ENCODE measurements around the gene TMEM61. TPM values are rescaled to one million over a fixed set of nuclear protein-coding genes. Genes with fewer than 3 reads are reported as not detected.
"Not testable (repeated sequence)": the region's sequence is repeated elsewhere in the genome, so short reads cannot be mapped to it uniquely, and the experiment has no call there.

The TMEM61 gene
- total RNA-seq, 1 experiment from 2014 or later = 1.0 TPM

DNA sequence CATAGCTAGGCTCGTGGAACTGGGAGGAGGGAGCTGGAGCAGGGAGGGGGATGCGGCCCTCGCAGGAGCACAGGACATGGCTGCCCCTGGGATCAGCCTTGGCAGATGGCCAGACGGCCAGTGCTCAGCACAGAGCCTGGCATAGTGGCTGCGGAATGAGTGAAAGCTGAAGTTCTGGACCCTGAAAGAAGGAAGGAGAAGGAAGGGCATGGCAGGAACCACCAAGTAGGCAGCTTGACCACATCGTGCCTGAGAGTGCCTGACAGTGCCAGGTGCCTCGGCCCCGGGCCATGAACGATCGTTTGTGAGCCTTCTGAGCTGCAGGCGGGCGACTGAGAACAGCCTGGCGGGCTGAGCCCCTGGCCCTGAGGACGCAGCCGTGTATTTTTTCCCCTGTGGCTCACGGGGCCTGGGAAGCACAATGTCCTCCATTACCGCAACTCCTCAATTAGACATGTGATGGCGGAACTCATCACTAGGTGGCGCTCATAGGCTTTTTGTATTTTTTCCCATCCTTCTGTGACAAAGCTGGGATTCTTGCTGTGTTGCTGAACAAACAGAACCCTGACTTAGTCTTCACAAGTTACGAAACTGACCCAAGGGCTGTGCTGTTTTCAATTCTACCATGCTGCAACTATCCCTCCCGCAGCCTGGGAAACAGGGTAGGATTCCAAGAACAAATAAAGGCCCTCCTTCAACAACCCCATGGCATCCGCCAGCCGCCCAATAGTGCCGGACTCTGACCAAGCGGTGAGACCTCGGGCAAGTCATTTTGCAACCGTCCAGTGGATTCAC, 29.9 kb upstream of the TMEM61 start:
- H3K4me3 ChIP-seq (ENCODE audit: insufficient read depth, low read depth, low read length) = no peak overlapping the region
- H3K27me3 ChIP-seq (ENCODE audit: control insufficient read depth, insufficient read depth, low read length) = no peaks in the 10 kb centered on the region; the same call in 1 of the 2 replicates
- peak; percentile 81 for DNase-seq
- no peaks in the 10 kb centered on the region for H3K36me3 ChIP-seq (replicated peaks; ENCODE audit: control insufficient read depth, insufficient read depth, low read length)

GRCh38 chr1:54951810-54952226, 28.6 kb upstream of the TMEM61 start:
- Histone ChIP-seq H3K36me3 (replicated peaks; ENCODE audit: control insufficient read depth, insufficient read depth, low read length) (no peaks in the 10 kb centered on the region), H3K4me3 (ENCODE audit: insufficient read depth, low read depth, low read length) (no peak overlapping the region), H3K27me3 (ENCODE audit: control insufficient read depth, insufficient read depth, low read length) (no peaks in the 10 kb centered on the region)
- no peak for DNase-seq

DNA sequence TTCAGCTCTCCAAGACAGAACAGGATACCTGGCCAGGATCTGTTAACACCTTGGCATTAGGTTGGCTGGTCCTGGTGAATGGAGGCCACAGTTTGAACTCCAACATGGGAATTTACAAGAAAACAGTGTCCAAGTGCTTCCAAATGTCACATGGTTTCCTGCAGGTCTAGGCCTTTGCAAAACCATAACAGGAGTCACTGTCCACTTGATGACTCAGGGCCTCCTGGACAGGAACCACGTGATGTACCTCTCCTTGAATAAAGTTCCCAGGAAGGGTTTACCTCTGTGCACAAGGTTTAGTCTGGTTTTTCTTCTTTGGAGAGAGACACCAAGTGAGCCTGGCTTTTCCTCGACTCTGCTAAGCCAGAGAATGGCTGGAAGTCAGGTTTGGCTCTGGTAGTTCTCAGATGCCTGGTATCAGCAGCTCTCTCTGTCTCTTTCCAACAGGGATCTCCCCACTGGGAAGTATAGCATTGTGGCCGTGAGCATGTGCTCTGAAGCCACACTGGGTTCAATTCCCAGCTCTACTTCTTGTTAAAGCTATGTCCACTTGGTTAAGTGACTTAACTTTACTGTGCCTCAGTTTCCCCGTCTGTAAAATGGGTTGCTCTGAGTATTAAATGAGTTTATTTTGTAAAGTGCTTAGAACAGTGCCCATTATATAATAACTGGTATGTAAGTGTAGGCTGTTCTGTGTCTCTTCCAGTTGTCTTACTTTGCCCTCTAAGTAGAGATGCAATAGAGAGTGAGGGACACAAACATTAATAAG, 27.3 kb upstream of the TMEM61 start:
- no peak for DNase-seq
- no peaks in the 10 kb centered on the region for H3K36me3 ChIP-seq (replicated peaks; ENCODE audit: control insufficient read depth, insufficient read depth, low read length)
- H3K27me3 ChIP-seq (ENCODE audit: control insufficient read depth, insufficient read depth, low read length) = no peaks in the 10 kb centered on the region
- H3K4me3 ChIP-seq (ENCODE audit: insufficient read depth, low read depth, low read length) = no peak overlapping the region

GRCh38 chr1:54953846-54954245, 26.6 kb upstream of the TMEM61 start:
- DNase-seq = no peak
- Histone ChIP-seq H3K27me3 (ENCODE audit: control insufficient read depth, insufficient read depth, low read length) (no peaks in the 10 kb centered on the region), H3K36me3 (replicated peaks; ENCODE audit: control insufficient read depth, insufficient read depth, low read length) (no peaks in the 10 kb centered on the region)

DNA sequence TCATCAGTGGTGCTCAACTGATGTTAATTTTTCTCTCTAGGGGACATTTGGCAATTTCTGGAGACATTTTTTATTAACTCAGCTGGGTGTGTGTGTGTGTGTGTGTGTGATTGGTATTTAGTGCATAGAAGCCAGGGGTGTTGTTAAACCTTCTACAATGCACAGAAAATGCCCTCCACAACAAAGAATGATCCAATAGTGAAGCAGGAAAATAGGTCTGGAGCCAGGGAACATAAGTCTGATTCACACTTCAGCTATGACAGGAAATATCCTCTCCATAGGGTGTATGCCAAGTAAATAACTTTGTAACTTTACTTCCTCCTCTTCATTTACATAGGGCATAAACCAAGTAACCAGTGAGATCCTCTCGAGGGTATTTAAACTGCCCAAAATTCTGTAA, 25.1 kb upstream of the TMEM61 start:
- H3K36me3 ChIP-seq (replicated peaks; ENCODE audit: control insufficient read depth, insufficient read depth, low read length) = no peaks in the 10 kb centered on the region
- no peaks in the 10 kb centered on the region for H3K27me3 ChIP-seq (ENCODE audit: control insufficient read depth, insufficient read depth, low read length)
- DNase-seq = no peak
- no peak overlapping the region for H3K4me3 ChIP-seq (ENCODE audit: insufficient read depth, low read depth, low read length)

More at GRCh38 chr1:54953846-54954245, 26.6 kb upstream of the TMEM61 start:
- H3K4me3 ChIP-seq (ENCODE audit: insufficient read depth, low read depth, low read length) = no peak overlapping the region

- H3K4me3 ChIP-seq (ENCODE audit: insufficient read depth, low read depth, low read length) = no peak overlapping the region
- no peaks in the 10 kb centered on the region for H3K36me3 ChIP-seq (replicated peaks; ENCODE audit: control insufficient read depth, insufficient read depth, low read length)
- DNase-seq = no peak
- no peaks in the 10 kb centered on the region for H3K27me3 ChIP-seq (ENCODE audit: control insufficient read depth, insufficient read depth, low read length)
These were observed 23.7 kb upstream of the TMEM61 start for GRCh38 chr1:54956726-54957125.

DNA sequence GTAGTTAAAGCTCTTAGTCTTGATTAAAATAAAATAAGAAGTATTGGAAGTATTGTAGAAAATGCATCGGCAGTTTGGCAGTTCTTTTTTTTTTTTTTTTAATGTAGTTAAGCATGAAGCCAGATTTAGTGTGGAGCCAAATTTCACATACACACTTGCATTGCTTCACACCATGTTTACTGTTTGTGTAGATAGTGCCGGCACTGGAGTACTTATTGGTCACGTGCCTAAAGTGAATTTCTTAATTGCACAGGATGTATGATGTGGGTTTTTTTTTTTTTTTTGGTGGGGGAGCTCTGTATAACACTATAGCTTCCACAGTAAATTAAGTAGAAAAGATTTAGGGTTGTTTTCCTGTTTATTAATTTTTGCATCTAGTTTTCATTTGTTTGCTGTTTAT, 21.2 kb upstream of the TMEM61 start:
- Histone ChIP-seq H3K36me3 (replicated peaks; ENCODE audit: control insufficient read depth, insufficient read depth, low read length) (no peaks in the 10 kb centered on the region), H3K27me3 (ENCODE audit: control insufficient read depth, insufficient read depth, low read length) (no peaks in the 10 kb centered on the region), H3K4me3 (ENCODE audit: insufficient read depth, low read depth, low read length) (no peak overlapping the region)
- no peak for DNase-seq

- Histone ChIP-seq H3K36me3 (replicated peaks; ENCODE audit: control insufficient read depth, insufficient read depth, low read length) (no peaks in the 10 kb centered on the region), H3K4me3 (ENCODE audit: insufficient read depth, low read depth, low read length) (no peak overlapping the region), H3K27me3 (ENCODE audit: control insufficient read depth, insufficient read depth, low read length) (no peaks in the 10 kb centered on the region; the same call in 1 of the 2 replicates)
- no peak for DNase-seq
These were observed 17.6 kb upstream of the TMEM61 start for GRCh38 chr1:54962612-54963395.

DNA sequence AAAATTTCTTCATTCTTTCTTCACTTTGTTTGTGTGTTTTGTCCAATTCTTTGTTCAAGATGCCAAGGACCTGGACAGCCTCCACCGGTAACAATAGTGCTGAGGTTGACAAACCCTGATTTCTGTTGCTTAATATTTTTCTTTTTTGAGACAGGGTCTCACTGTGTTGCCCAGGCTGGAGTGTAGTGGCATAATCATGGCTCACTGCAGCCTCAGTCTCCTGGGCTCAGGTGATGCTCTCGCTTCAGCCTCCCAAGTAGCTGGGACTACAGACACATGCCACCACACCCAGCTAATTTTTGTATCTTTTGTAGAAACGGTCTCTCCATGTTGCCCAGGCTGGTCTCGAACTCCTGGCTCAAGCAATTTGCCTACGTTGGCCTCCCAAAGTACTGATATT, 16.6 kb upstream of the TMEM61 start:
- H3K4me3 ChIP-seq (ENCODE audit: insufficient read depth, low read depth, low read length); DNase-seq; H3K36me3 ChIP-seq (replicated peaks; ENCODE audit: control insufficient read depth, insufficient read depth, low read length); H3K27me3 ChIP-seq (ENCODE audit: control insufficient read depth, insufficient read depth, low read length): not testable (repeated sequence)

- H3K27me3 ChIP-seq (ENCODE audit: control insufficient read depth, insufficient read depth, low read length) = no peaks in the 10 kb centered on the region; the same call in 1 of the 2 replicates
- H3K36me3 ChIP-seq (replicated peaks; ENCODE audit: control insufficient read depth, insufficient read depth, low read length) = no peaks in the 10 kb centered on the region
- H3K4me3 ChIP-seq (ENCODE audit: insufficient read depth, low read depth, low read length) = no peak overlapping the region
- no peak for DNase-seq
These were observed 14.6 kb upstream of the TMEM61 start for GRCh38 chr1:54965624-54966340.

- H3K27me3 ChIP-seq (ENCODE audit: control insufficient read depth, insufficient read depth, low read length) = no peaks in the 10 kb centered on the region; the same call in 1 of the 2 replicates
- no peaks in the 10 kb centered on the region for H3K36me3 ChIP-seq (replicated peaks; ENCODE audit: control insufficient read depth, insufficient read depth, low read length)
- H3K4me3 ChIP-seq (ENCODE audit: insufficient read depth, low read depth, low read length) = no peak overlapping the region
- DNase-seq = no peak
These were observed 13.1 kb upstream of the TMEM61 start for GRCh38 chr1:54967372-54967771.

- Histone ChIP-seq H3K36me3 (replicated peaks; ENCODE audit: control insufficient read depth, insufficient read depth, low read length) (no peaks in the 10 kb centered on the region), H3K4me3 (ENCODE audit: insufficient read depth, low read depth, low read length) (no peak overlapping the region), H3K27me3 (ENCODE audit: control insufficient read depth, insufficient read depth, low read length) (no peaks in the 10 kb centered on the region; the same call in 1 of the 2 replicates)
- no peak for DNase-seq
These were observed 11.9 kb upstream of the TMEM61 start for GRCh38 chr1:54968551-54968950.

DNA sequence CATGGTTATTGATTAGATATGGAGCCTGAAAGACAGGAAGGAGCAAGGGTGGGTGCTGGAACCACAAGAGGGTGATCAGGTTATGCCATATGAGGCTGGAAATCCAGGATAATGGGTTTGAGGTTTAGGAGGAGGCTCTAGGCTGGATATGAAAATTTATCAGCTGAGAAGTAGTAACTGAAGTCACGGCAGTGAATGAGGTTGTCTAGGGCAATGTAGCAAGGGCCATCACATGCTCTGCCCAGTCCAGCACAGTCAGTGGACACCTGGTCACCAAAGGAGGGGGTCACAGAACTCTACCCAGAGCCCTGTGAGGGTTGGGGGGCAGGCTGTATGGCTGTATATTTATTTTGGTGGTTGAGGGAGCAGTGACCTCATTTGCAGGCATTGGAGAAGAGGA, 10.5 kb upstream of the TMEM61 start:
- no peaks in the 10 kb centered on the region for H3K36me3 ChIP-seq (replicated peaks; ENCODE audit: control insufficient read depth, insufficient read depth, low read length)
- no peak for DNase-seq
- no peak overlapping the region for H3K4me3 ChIP-seq (ENCODE audit: insufficient read depth, low read depth, low read length)
- H3K27me3 ChIP-seq (ENCODE audit: control insufficient read depth, insufficient read depth, low read length) = no peaks in the 10 kb centered on the region; the same call in 1 of the 2 replicates

DNA sequence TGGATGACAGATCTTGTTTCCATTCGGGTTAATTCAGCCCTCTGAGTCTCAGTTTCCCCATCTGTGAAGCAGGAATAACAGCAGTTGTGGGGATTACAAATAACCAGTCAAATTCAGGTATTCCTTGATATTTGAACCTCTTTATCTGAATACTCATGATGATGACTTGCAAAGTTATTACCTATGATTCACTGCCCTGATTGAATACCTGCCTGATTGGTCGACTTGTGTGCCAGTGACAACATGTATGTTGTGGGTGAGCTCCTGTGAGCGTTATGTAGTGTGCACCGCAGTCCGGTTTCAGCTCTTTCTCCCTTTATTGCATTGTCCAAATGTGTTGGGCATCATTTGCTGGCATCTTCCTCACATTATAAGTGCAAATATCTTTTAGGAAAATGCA, 9.5 kb upstream of the TMEM61 start:
- no peaks in the 10 kb centered on the region; the same call in 1 of the 2 replicates for H3K27me3 ChIP-seq (ENCODE audit: control insufficient read depth, insufficient read depth, low read length)
- H3K4me3 ChIP-seq (ENCODE audit: insufficient read depth, low read depth, low read length) = no peak overlapping the region
- no peak for DNase-seq
- no peaks in the 10 kb centered on the region for H3K36me3 ChIP-seq (replicated peaks; ENCODE audit: control insufficient read depth, insufficient read depth, low read length)

All from H7 (cell line).